Tibial nerve (tissue), 4 donors: ENCODE measurements around the gene CEP350.

Experiments used
- CTCF ChIP-seq, 5 experiments: fragments of 200-600 bp in 3 of 5; fragments of 450-650 bp in 2 of 5; sonication (generic) in 3 of 5; IDR thresholded peaks; one replicate each; pipeline ENCODE4 v1.5.1; 2016 to 2019; ENCODE audit warnings: antibody characterized with exemption in 5 of 5, mild to moderate bottlenecking in 3 of 5, moderate library complexity in 2 of 5
- EP300 ChIP-seq, 2 donors: sonication (generic); formaldehyde crosslinking; IDR thresholded peaks; one replicate each; pipeline ENCODE4 v1.6.1; 2017; ENCODE audit warnings: antibody characterized with exemption in 2 of 2, mild to moderate bottlenecking in 1 of 2
- POLR2A ChIP-seq, 2 donors: fragments of 450-650 bp; IDR thresholded peaks; one replicate each; pipeline ENCODE4 v1.6.1; 2017; ENCODE audit warnings: antibody characterized with exemption in 2 of 2, mild to moderate bottlenecking in 2 of 2, moderate library complexity in 2 of 2

GRCh38 chr1:179955287-179955680 lies 674 bp downstream of the CEP350 start:
- TF ChIP-seq CTCF (IDR thresholded peaks at IDR 0.05) = no peak
- no peak for TF ChIP-seq POLR2A (IDR thresholded peaks at IDR 0.05)
- TF ChIP-seq EP300 (IDR thresholded peaks at IDR 0.05) = no peak
